ENCODE results near the gene GLB1L. TPM values are rescaled to one million over a fixed set of nuclear protein-coding genes. Genes with fewer than 3 reads are reported as not detected.

GLB1L gene
- total RNA-seq, 1 experiment from 2014 or later = 6.1 TPM

- TF ChIP-seq IRF1 (CRISPR knock-in tag; IDR thresholded peaks at IDR 0.05) = peak; percentile 75; the same call in 1 of the 2 replicates
- no peak for TF ChIP-seq EMX1 (CRISPR knock-in tag; IDR thresholded peaks at IDR 0.05)
- peak; percentile 19; the same call in 1 of the 2 replicates for TF ChIP-seq TP53 (CRISPR knock-in tag; IDR thresholded peaks at IDR 0.05)
- TF ChIP-seq CREB1 (CRISPR knock-in tag; IDR thresholded peaks at IDR 0.05) = no peak
These were observed 7.9 kb upstream of the GLB1L start, which contains the start of gene TUBA4B (continued) for GRCh38 chr2:219252900-219253752.

DNA sequence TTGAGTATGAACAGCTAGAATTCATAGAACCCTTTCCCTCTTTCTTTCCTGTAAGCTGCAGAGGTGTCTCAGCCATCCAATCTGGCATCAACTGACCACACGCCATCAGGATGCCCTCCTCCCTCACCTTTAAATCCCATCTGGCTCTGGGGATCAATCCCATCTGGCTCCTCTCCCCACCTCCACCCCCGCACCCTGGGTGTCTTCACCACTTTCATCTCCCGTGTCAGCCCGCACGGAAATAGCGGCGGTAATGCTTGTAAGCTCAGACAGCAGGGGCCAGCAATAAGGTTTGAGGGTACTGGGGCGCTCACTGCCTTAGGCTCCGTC, 7.3 kb upstream of the GLB1L start:
- Mint-ChIP-seq H3K36me3 (peaks cover 19% of the 10 kb centered on the region; the same call in 1 of the 2 replicates), H3K4me3 (peak overlapping the region; percentile 79), H3K27me3 (ENCODE audit: low read depth) (peaks cover 57% of the 10 kb centered on the region), H3K27ac (peak overlapping the region; percentile 41; the same call in 1 of the 2 replicates), H3K9me3 (no peaks in the 10 kb centered on the region), H3K4me1 (peaks cover 25% of the 10 kb centered on the region)
- ATAC-seq (no peak), DNase-seq (ENCODE audit: low spot score) (no peak)
- TF ChIP-seq USF2 (CRISPR knock-in tag; IDR thresholded peaks at IDR 0.05) (no peak), ZNF671 (CRISPR knock-in tag; IDR thresholded peaks at IDR 0.05) (no peak), NR1H2 (CRISPR knock-in tag; IDR thresholded peaks at IDR 0.05) (no peak), GRHL2 (CRISPR knock-in tag; IDR thresholded peaks at IDR 0.05; ENCODE audit: insufficient replicate concordance, severe bottlenecking) (no peak), ETV6 (CRISPR knock-in tag; IDR thresholded peaks at IDR 0.05) (no peak), MAX (CRISPR knock-in tag; IDR thresholded peaks at IDR 0.05) (no peak), TEAD1 (CRISPR knock-in tag; IDR thresholded peaks at IDR 0.05) (no peak), ZNF512 (CRISPR knock-in tag; IDR thresholded peaks at IDR 0.05; ENCODE audit: borderline replicate concordance) (no peak), ZNF423 (CRISPR knock-in tag; IDR thresholded peaks at IDR 0.05) (no peak), PRRX2 (CRISPR knock-in tag; IDR thresholded peaks at IDR 0.05) (no peak), SMAD3 (CRISPR knock-in tag; IDR thresholded peaks at IDR 0.05; ENCODE audit: borderline replicate concordance) (no peak), KAT7 (CRISPR knock-in tag; IDR thresholded peaks at IDR 0.05; ENCODE audit: borderline replicate concordance) (no peak)
- TF ChIP-seq, protein P1, sequence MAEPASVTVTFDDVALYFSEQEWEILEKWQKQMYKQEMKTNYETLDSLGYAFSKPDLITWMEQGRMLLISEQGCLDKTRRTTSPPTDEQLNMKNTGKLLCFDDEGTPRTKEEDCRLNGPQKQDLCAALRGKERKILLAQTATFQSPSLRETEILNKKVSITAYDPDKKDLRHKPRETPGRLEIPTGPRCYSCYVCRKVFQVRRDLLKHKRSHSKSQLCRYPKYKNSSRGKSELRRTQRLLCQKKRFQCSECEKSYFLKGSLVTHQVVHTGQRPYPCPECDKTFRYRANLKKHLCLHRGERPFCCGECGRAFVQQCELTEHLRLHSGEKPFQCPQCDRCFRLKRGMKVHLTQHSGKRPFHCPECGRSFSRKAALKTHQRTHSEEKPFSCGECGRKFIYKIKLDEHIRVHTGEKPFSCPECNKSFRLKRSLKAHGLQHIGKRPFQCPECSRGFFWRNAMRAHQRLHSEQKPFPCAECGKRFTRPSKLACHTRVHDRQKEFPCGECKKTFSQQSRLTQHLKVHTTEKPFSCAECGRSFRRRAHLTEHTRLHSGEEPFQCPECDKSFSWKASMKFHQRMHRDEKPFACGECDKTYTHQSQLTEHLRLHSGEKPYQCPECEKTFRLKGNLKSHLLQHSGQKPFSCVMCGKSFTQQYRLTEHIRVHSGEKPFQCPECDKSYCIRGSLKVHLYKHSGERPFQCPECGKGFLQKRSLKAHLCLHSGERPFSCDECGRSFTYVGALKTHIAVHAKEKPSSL (CRISPR knock-in tag; conservative IDR thresholded peaks at IDR 0.05) = no peak
- POLR2A ChIA-PET = interaction anchor here (1.3 to 2.5 kb wide), 5 partner anchors 27 to 76 kb away, joined by 4 to 15 read pairs (median 9); partner anchors contain the start of genes ABCB6, CNPPD1, DNAJB2 and ZFAND2B
- CTCF ChIA-PET = interaction anchor here (0.7 to 4.7 kb wide), 7 partner anchors 25 to 257 kb away, joined by 3 to 33 read pairs (median 6); partner anchors contain the start of gene ABCB6

GRCh38 chr2:219252084-219252483, 6.8 kb upstream of the GLB1L start:
- ChIA-PET CTCF (interaction anchor here (0.8 to 4.7 kb wide), 5 partner anchors 25 to 81 kb away, joined by 3 to 33 read pairs (median 6); partner anchors contain the start of genes ABCB6 and DNAJB2), POLR2A (interaction anchor here (1.4 to 2.5 kb wide), 4 partner anchors 27 to 76 kb away, joined by 3 to 15 read pairs (median 8); partner anchors contain the start of genes CNPPD1, DNAJB2 and ZFAND2B)
- H3K27me3 Mint-ChIP-seq (ENCODE audit: low read depth) = peaks cover 57% of the 10 kb centered on the region
- peak overlapping the region; percentile 79 for H3K4me3 Mint-ChIP-seq
- H3K36me3 Mint-ChIP-seq = peaks cover 19% of the 10 kb centered on the region; the same call in 1 of the 2 replicates
- no peak for DNase-seq (ENCODE audit: low spot score)
- H3K9me3 Mint-ChIP-seq = no peaks in the 10 kb centered on the region
- ATAC-seq = no peak
- H3K4me1 Mint-ChIP-seq = peaks cover 25% of the 10 kb centered on the region
- no peak overlapping the region for H3K27ac Mint-ChIP-seq
- no peak for TF ChIP-seq SP1 (CRISPR knock-in tag; conservative IDR thresholded peaks at IDR 0.05)
- TF ChIP-seq STAT6 (CRISPR knock-in tag; conservative IDR thresholded peaks at IDR 0.05; ENCODE audit: low read depth) = no peak
- no peak for TF ChIP-seq FOXP1 (CRISPR knock-in tag; IDR thresholded peaks at IDR 0.05; ENCODE audit: borderline replicate concordance)
- no peak for TF ChIP-seq ETV6 (CRISPR knock-in tag; IDR thresholded peaks at IDR 0.05)
- TF ChIP-seq, protein P2, sequence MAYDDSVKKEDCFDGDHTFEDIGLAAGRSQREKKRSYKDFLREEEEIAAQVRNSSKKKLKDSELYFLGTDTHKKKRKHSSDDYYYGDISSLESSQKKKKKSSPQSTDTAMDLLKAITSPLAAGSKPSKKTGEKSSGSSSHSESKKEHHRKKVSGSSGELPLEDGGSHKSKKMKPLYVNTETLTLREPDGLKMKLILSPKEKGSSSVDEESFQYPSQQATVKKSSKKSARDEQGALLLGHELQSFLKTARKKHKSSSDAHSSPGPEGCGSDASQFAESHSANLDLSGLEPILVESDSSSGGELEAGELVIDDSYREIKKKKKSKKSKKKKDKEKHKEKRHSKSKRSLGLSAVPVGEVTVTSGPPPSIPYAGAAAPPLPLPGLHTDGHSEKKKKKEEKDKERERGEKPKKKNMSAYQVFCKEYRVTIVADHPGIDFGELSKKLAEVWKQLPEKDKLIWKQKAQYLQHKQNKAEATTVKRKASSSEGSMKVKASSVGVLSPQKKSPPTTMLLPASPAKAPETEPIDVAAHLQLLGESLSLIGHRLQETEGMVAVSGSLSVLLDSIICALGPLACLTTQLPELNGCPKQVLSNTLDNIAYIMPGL (CRISPR knock-in tag; IDR thresholded peaks at IDR 0.05) = no peak

All from WTC11 (cell line).